SK-N-SH (cell line): ENCODE results near the gene TGM6. TPM values are rescaled to one million over a fixed set of nuclear protein-coding genes. Genes with fewer than 3 reads are reported as not detected.

Experiments
- CTCF ChIA-PET: fragments of 300-600, 350-600 bp; formaldehyde crosslinking; extraction: SDS; loops from one replicate; lab custom pipeline; 2021; lab: Yijun Ruan, JAX
- POLR2A ChIA-PET: fragments of 350-600 bp; sonication (Branson Sonifier 250); formaldehyde crosslinking; extraction: SDS; loops from one replicate; lab custom pipeline; 2020; ENCODE audit warnings: antibody characterized with exemption, inconsistent platforms; lab: Yijun Ruan, JAX
- DNase-seq: peaks from one replicate; pipeline ENCODE4 v3.0.0; 2012
- H2AFZ ChIP-seq: fragments of 200-600 bp; sonication (generic); 2 replicates; pipeline ENCODE4 v1.8.1; 2016; ENCODE audit warnings: antibody characterized with exemption, mild to moderate bottlenecking, low read depth
- H3F3A ChIP-seq: fragments of 200-600 bp; sonication (generic); replicated peaks from 2 replicates; pipeline ENCODE3; 2016; ENCODE audit warnings: antibody characterized with exemption, mild to moderate bottlenecking; ENCODE audit not compliant: insufficient read depth
- H3K27ac ChIP-seq, 2 experiments: fragments of 200-500 bp in 1 of 2; fragments of 200-600 bp in 1 of 2; sonication (Bioruptor generic) in 1 of 2; sonication (generic), shearing (Covaris generic) in 1 of 2; 2 replicates each; pipeline versions ENCODE4 v1.5.1 to v1.6.1; 2014 to 2016; ENCODE audit warnings: low read depth in 2 of 2, inconsistent platforms in 1 of 2, low read length in 1 of 2, mild to moderate bottlenecking in 1 of 2, mixed read lengths in 1 of 2
- H3K27me3 ChIP-seq: fragments of 200-600 bp; sonication (generic), shearing (Covaris generic); 2 replicates; pipeline ENCODE4 v1.6.1; 2016; ENCODE audit warnings: mixed run types; ENCODE audit not compliant: insufficient read depth
- H3K36me3 ChIP-seq, 2 experiments: fragments of 200-500 bp in 1 of 2; fragments of 200-600 bp in 1 of 2; sonication (Bioruptor generic) in 1 of 2; sonication (generic) in 1 of 2; replicated peaks in 1 of 2; 2 replicates each; pipeline versions ENCODE3 to v1.5.1; 2014 to 2016; ENCODE audit warnings: low read length in 1 of 2, mild to moderate bottlenecking in 1 of 2; ENCODE audit not compliant: insufficient read depth in 2 of 2, control insufficient read depth in 1 of 2
- H3K4me1 ChIP-seq, 2 experiments: fragments of 200-500 bp in 1 of 2; fragments of 200-600 bp in 1 of 2; sonication (Bioruptor generic) in 1 of 2; sonication (generic), shearing (Covaris generic) in 1 of 2; 2 replicates each; pipeline versions ENCODE4 v1.5.1 to v1.6.1; 2014 to 2016; ENCODE audit warnings: low read depth in 1 of 2, low read length in 1 of 2, mixed run types in 1 of 2; ENCODE audit not compliant: insufficient read depth in 2 of 2, control insufficient read depth in 1 of 2
- H3K4me2 ChIP-seq: fragments of 200-600 bp; sonication (generic), shearing (Covaris generic); 2 replicates; pipeline ENCODE4 v1.6.1; 2017; ENCODE audit warnings: mixed run types
- H3K4me3 ChIP-seq, 2 experiments: fragments of 200-500 bp in 1 of 2; fragments of 200-600 bp in 1 of 2; sonication (Bioruptor generic) in 1 of 2; sonication (generic), shearing (Covaris generic) in 1 of 2; 2 replicates each; pipeline versions ENCODE4 v1.5.1 to v1.8.1; 2014 to 2016; ENCODE audit warnings: low read depth in 2 of 2, inconsistent platforms in 1 of 2, low read length in 1 of 2, mild to moderate bottlenecking in 1 of 2, mixed read lengths in 1 of 2, moderate library complexity in 1 of 2
- H3K79me2 ChIP-seq: fragments of 200-600 bp; sonication (generic); 2 replicates; pipeline ENCODE4 v1.8.1; 2017; ENCODE audit warnings: mild to moderate bottlenecking; ENCODE audit not compliant: insufficient read depth
- H3K9ac ChIP-seq: fragments of 200-600 bp; sonication (generic); 2 replicates; pipeline ENCODE4 v1.6.1; 2017; ENCODE audit warnings: mixed run types
- H3K9me2 ChIP-seq: fragments of 200-600 bp; sonication (generic); 2 replicates; pipeline ENCODE4 v1.6.1; 2017; ENCODE audit warnings: mixed run types
- H3K9me3 ChIP-seq: fragments of 200-600 bp; sonication (generic); 2 replicates; pipeline ENCODE4 v1.6.1; 2017; ENCODE audit warnings: mixed run types, mild to moderate bottlenecking, moderate library complexity
- H4K20me1 ChIP-seq: fragments of 200-600 bp; sonication (generic); 2 replicates; pipeline ENCODE4 v1.6.1; 2017; ENCODE audit warnings: mild to moderate bottlenecking, mixed run types; ENCODE audit not compliant: insufficient read depth
- EZH2phosphoT487 ChIP-seq: fragments of 200-600 bp; sonication (generic); IDR thresholded peaks from 2 replicates; pipeline ENCODE4 v1.6.1; 2017; ENCODE audit warnings: low read depth, mixed run types, mild to moderate bottlenecking, antibody characterized with exemption, moderate library complexity, borderline replicate concordance
- FOSL2 ChIP-seq: IDR thresholded peaks from 2 replicates; pipeline ENCODE4 v1.4.0; 2012; ENCODE audit warnings: low read depth, mild to moderate bottlenecking, moderate library complexity, borderline replicate concordance
- GABPA ChIP-seq: IDR thresholded peaks from 2 replicates; pipeline ENCODE4 v1.4.0; 2012; ENCODE audit warnings: low read depth, mild to moderate bottlenecking
- GATA2 ChIP-seq: sonication (generic); formaldehyde crosslinking; IDR thresholded peaks from 2 replicates; pipeline ENCODE4 v1.5.0; 2020; ENCODE audit warnings: mild to moderate bottlenecking, missing genetic modification reagents
- MEF2A ChIP-seq: IDR thresholded peaks from 2 replicates; pipeline ENCODE4 v1.4.0; 2012; ENCODE audit warnings: low read depth, borderline replicate concordance
- NFIC ChIP-seq: IDR thresholded peaks from 2 replicates; pipeline ENCODE4 v1.4.0; 2012; ENCODE audit warnings: borderline replicate concordance
- NRF1 ChIP-seq: IDR thresholded peaks from 2 replicates; pipeline ENCODE4 v1.6.1; 2012; ENCODE audit warnings: low read depth, mild to moderate bottlenecking, low read length
- RAD21 ChIP-seq: IDR thresholded peaks from 2 replicates; pipeline ENCODE4 v1.6.1; 2012; ENCODE audit warnings: mild to moderate bottlenecking, low read length
- RFX5 ChIP-seq: IDR thresholded peaks from 2 replicates; pipeline ENCODE4 v1.6.1; 2012; ENCODE audit warnings: mild to moderate bottlenecking, improper control_type of control experiment, low read length
- RXRA ChIP-seq: IDR thresholded peaks from 2 replicates; pipeline ENCODE4 v1.4.0; 2012; ENCODE audit warnings: low read depth, mild to moderate bottlenecking, borderline replicate concordance
- SIN3A ChIP-seq: IDR thresholded peaks from 2 replicates; pipeline ENCODE4 v1.6.1; 2012; ENCODE audit warnings: low read depth, mild to moderate bottlenecking, low read length, moderate library complexity, borderline replicate concordance
- TAF1 ChIP-seq: IDR thresholded peaks from 2 replicates; pipeline ENCODE4 v1.6.1; 2012; ENCODE audit warnings: low read depth, mild to moderate bottlenecking, low read length, moderate library complexity, borderline replicate concordance
- TCF12 ChIP-seq: IDR thresholded peaks from 2 replicates; pipeline ENCODE4 v1.4.0; 2012
- YY1 ChIP-seq: IDR thresholded peaks from 2 replicates; pipeline ENCODE4 v1.4.0; 2012; ENCODE audit warnings: low read depth, mild to moderate bottlenecking
- WGBS: methylation state at CpG from one replicate; pipeline ENCODE4 v1.1.6; 2017; ENCODE audit warnings: low lambda C conversion rate; 5-methylcytosine and 5-hydroxymethylcytosine counted together
- polyA plus RNA-seq, 3 experiments: library from polyadenylated mRNA; depleted of rRNA; stranded (reverse); fragments of >200 nt; gene quantifications; 2 replicates each; pipeline ENCODE4 v1.2.3, GENCODE V29; 2012
- TF ChIP-seq, protein P1 (sequence below): IDR thresholded peaks from 2 replicates; pipeline ENCODE4 v1.4.0; 2012; ENCODE audit warnings: low read depth, borderline replicate concordance
- TF ChIP-seq, protein P2 (sequence below): fragments of 200-600 bp; sonication (generic); IDR thresholded peaks from 2 replicates; pipeline ENCODE4 v1.6.1; 2017; ENCODE audit warnings: antibody characterized with exemption, mild to moderate bottlenecking, moderate library complexity
- TF ChIP-seq, protein P3 (sequence below): fragments of 150-350 bp; IDR thresholded peaks from 2 replicates; pipeline ENCODE4 v1.6.1; 2017; ENCODE audit warnings: antibody characterized with exemption, low read length, low read depth, borderline replicate concordance
- TF ChIP-seq, protein P4 (sequence below): fragments of 150-350 bp; IDR thresholded peaks from 2 replicates; pipeline ENCODE4 v1.6.1; 2016; ENCODE audit warnings: mild to moderate bottlenecking, low read depth, low read length
- TF ChIP-seq, protein P5 (sequence below): IDR thresholded peaks from 2 replicates; pipeline ENCODE4; 2012
- TF ChIP-seq, protein P6 (sequence below): IDR thresholded peaks from 2 replicates; pipeline ENCODE4 v1.4.0; 2012; ENCODE audit warnings: low read depth

TGM6 gene
- polyA plus RNA-seq, 1 of the 3 experiments (the other 2 are of a cell fraction), result not detected

DNA sequence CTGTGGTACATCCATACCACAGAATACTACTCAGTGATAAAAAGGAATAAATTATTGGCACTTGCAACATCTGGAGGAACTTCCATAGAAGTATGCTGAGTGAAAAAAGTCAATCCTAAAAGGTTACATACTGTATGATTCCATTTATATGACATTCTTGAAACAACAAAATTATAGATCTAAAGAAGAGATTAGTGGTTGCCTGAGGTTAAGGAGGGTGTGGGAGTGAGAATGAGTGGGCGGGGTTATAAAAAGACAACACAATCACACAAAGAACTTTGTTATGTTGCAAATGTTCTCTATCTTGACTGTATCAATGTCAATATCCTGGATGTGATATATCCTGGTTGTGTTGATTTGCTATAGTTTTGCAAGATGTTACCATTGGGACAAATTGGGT lies 68.7 kb downstream of the TGM6 start (continued):
- TF ChIP-seq, protein P1, sequence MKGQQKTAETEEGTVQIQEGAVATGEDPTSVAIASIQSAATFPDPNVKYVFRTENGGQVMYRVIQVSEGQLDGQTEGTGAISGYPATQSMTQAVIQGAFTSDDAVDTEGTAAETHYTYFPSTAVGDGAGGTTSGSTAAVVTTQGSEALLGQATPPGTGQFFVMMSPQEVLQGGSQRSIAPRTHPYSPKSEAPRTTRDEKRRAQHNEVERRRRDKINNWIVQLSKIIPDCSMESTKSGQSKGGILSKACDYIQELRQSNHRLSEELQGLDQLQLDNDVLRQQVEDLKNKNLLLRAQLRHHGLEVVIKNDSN, result no peak
- TF ChIP-seq FOSL2 (no peak), SIN3A (no peak), RXRA (no peak), TCF12 (no peak), TAF1 (no peak), YY1 (no peak), MEF2A (no peak), GABPA (no peak)
- TF ChIP-seq, protein P2, sequence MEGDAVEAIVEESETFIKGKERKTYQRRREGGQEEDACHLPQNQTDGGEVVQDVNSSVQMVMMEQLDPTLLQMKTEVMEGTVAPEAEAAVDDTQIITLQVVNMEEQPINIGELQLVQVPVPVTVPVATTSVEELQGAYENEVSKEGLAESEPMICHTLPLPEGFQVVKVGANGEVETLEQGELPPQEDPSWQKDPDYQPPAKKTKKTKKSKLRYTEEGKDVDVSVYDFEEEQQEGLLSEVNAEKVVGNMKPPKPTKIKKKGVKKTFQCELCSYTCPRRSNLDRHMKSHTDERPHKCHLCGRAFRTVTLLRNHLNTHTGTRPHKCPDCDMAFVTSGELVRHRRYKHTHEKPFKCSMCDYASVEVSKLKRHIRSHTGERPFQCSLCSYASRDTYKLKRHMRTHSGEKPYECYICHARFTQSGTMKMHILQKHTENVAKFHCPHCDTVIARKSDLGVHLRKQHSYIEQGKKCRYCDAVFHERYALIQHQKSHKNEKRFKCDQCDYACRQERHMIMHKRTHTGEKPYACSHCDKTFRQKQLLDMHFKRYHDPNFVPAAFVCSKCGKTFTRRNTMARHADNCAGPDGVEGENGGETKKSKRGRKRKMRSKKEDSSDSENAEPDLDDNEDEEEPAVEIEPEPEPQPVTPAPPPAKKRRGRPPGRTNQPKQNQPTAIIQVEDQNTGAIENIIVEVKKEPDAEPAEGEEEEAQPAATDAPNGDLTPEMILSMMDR, result no peak
- TF ChIP-seq, protein P3, sequence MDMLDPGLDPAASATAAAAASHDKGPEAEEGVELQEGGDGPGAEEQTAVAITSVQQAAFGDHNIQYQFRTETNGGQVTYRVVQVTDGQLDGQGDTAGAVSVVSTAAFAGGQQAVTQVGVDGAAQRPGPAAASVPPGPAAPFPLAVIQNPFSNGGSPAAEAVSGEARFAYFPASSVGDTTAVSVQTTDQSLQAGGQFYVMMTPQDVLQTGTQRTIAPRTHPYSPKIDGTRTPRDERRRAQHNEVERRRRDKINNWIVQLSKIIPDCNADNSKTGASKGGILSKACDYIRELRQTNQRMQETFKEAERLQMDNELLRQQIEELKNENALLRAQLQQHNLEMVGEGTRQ, result no peak

DNA sequence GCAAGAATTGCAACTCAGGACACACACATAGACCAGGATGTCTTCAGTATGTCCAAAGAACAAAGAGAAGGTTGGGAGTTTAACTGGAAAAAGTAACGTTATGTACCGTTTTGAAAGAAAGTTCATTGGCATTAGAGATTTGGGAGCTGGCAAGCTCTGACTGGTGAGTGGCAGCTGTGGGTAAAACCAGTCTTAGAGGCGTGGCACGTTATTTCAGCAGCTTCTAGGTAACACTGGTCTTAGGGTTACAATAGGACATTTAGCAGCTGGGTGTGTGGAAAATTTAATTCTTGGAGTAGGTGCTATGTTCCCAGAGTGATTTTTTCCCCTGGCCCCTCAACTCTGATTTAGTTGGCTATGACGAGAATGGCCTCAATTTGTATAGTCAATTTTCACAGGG lies 70.7 kb downstream of the TGM6 start:
- TF ChIP-seq NFIC (no peak), RXRA (no peak), GATA2 (no peak), RFX5 (no peak), EZH2phosphoT487 (no peak), RAD21 (no peak), SIN3A (no peak), NRF1 (no peak), GABPA (no peak), FOSL2 (no peak)
- TF ChIP-seq, protein P4, sequence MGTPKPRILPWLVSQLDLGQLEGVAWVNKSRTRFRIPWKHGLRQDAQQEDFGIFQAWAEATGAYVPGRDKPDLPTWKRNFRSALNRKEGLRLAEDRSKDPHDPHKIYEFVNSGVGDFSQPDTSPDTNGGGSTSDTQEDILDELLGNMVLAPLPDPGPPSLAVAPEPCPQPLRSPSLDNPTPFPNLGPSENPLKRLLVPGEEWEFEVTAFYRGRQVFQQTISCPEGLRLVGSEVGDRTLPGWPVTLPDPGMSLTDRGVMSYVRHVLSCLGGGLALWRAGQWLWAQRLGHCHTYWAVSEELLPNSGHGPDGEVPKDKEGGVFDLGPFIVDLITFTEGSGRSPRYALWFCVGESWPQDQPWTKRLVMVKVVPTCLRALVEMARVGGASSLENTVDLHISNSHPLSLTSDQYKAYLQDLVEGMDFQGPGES, result no peak
- TF ChIP-seq, protein P1, result no peak
- TF ChIP-seq, protein P5, sequence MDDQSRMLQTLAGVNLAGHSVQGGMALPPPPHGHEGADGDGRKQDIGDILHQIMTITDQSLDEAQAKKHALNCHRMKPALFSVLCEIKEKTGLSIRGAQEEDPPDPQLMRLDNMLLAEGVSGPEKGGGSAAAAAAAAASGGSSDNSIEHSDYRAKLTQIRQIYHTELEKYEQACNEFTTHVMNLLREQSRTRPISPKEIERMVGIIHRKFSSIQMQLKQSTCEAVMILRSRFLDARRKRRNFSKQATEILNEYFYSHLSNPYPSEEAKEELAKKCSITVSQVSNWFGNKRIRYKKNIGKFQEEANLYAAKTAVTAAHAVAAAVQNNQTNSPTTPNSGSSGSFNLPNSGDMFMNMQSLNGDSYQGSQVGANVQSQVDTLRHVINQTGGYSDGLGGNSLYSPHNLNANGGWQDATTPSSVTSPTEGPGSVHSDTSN, result no peak
- TF ChIP-seq, protein P6, sequence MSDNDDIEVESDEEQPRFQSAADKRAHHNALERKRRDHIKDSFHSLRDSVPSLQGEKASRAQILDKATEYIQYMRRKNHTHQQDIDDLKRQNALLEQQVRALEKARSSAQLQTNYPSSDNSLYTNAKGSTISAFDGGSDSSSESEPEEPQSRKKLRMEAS, result no peak
- H3K9me3 ChIP-seq, result no peaks in the 10 kb centered on the region
- 72% methylated on average over 5 of the region's 5 CpGs for WGBS
- no peaks in the 10 kb centered on the region for H3K9me2 ChIP-seq
- POLR2A ChIA-PET, result no interaction called here
- no peak overlapping the region for H3K27ac ChIP-seq
- no peak overlapping the region for H3K4me3 ChIP-seq
- no peaks in the 10 kb centered on the region for H3K27me3 ChIP-seq
- no peaks in the 10 kb centered on the region; a peak in 1 of 4 replicates for H3K4me1 ChIP-seq
- CTCF ChIA-PET, result interaction anchor here (0.7 to 6.2 kb wide), 22 partner anchors 11 to 445 kb away, joined by 3 to 66 read pairs (median 4); no protein-coding TSS in a partner anchor
- no peak overlapping the region for H2AFZ ChIP-seq
- H3F3A ChIP-seq, result peaks cover 4% of the 10 kb centered on the region
- no peaks in the 10 kb centered on the region for H3K79me2 ChIP-seq
- no peak for DNase-seq
- H3K4me2 ChIP-seq, result no peak overlapping the region
- no peaks in the 10 kb centered on the region for H3K36me3 ChIP-seq
- H4K20me1 ChIP-seq, result no peaks in the 10 kb centered on the region
- no peak overlapping the region for H3K9ac ChIP-seq
